HG03159 (cell line): ENCODE results near the gene KRTAP9-2.
"Not testable (repeated sequence)": the region's sequence is repeated elsewhere in the genome, so short reads cannot be mapped to it uniquely, and the experiment has no call there.

Experiments used
- ATAC-seq: cut with Tn5 transposase; IDR thresholded peaks from one replicate; pipeline ENCODE4 v1.9.1; 2021; ENCODE audit warnings: mild to moderate bottlenecking, moderate library complexity; ENCODE audit not compliant: unreplicated experiment

The KRTAP9-2 gene

GRCh38 chr17:41226598-41227095 is at the start of gene KRTAP9-2:
KRTAP9-2 (plus strand) TSS chr17:41226648; CDS start chr17:41226655, 7 bp downstream.
- not testable (repeated sequence) for ATAC-seq

- ATAC-seq, result no peak
Observed at GRCh38 chr17:41176744-41177387, 49.6 kb upstream of the KRTAP9-2 start.

GRCh38 chr17:41177727-41178271 is 48.6 kb upstream of the KRTAP9-2 start, which contains the start of gene KRTAP4-2:
KRTAP4-2 (minus strand) TSS chr17:41178221; CDS start chr17:41178164, 57 bp downstream.
- ATAC-seq, result no peak

- ATAC-seq, result no peak
Observed at GRCh38 chr17:41178341-41178740, 48.1 kb upstream of the KRTAP9-2 start.

GRCh38 chr17:41178843-41179616 is 47.4 kb upstream of the KRTAP9-2 start:
- ATAC-seq, result no peak

GRCh38 chr17:41184480-41184961 is 41.9 kb upstream of the KRTAP9-2 start, which contains the start of gene KRTAP4-1:
KRTAP4-1 (minus strand) TSS chr17:41184911; CDS start chr17:41184854, 57 bp downstream.
- ATAC-seq, result no peak

- ATAC-seq, result no peak
Observed at GRCh38 chr17:41185001-41185400, 41.4 kb upstream of the KRTAP9-2 start.

- no peak for ATAC-seq
Observed at GRCh38 chr17:41186872-41187271, 39.6 kb upstream of the KRTAP9-2 start.

- ATAC-seq, result not testable (repeated sequence)
Observed at GRCh38 chr17:41189837-41190318, 36.6 kb upstream of the KRTAP9-2 start, which contains the start of gene KRTAP9-1. KRTAP9-1 (plus strand) TSS chr17:41189887; CDS start chr17:41189887, 0 bp downstream.

GRCh38 chr17:41190328-41190727 is 36.1 kb upstream of the KRTAP9-2 start:
- no peak for ATAC-seq

GRCh38 chr17:41196068-41196467 is 30.4 kb upstream of the KRTAP9-2 start:
- no peak for ATAC-seq

GRCh38 chr17:41199421-41200078 is 26.9 kb upstream of the KRTAP9-2 start:
- no peak for ATAC-seq

GRCh38 chr17:41211845-41212466 is 14.5 kb upstream of the KRTAP9-2 start:
- no peak for ATAC-seq

GRCh38 chr17:41212524-41213169 is 13.8 kb upstream of the KRTAP9-2 start:
- no peak for ATAC-seq

- ATAC-seq, result no peak
Observed at GRCh38 chr17:41215681-41216080, 10.8 kb upstream of the KRTAP9-2 start.

- ATAC-seq, result no peak
Observed at GRCh38 chr17:41223821-41224220, 2.6 kb upstream of the KRTAP9-2 start.

GRCh38 chr17:41226051-41226450 is 397 bp upstream of the KRTAP9-2 start:
- ATAC-seq, result no peak

GRCh38 chr17:41230094-41230493 is 3.6 kb downstream of the KRTAP9-2 start:
- no peak for ATAC-seq

GRCh38 chr17:41231731-41232130 is 5.3 kb downstream of the KRTAP9-2 start:
- ATAC-seq, result no peak
